Measurements from ENCODE around the gene DLEU7. TPM values are rescaled to one million over a fixed set of nuclear protein-coding genes. Genes with fewer than 3 reads are reported as not detected.

The DLEU7 gene
- total RNA-seq = 0.08 TPM
- long read RNA-seq = 0 reads

GRCh38 chr13:50843257-50844083 is at the start of gene DLEU7:
DLEU7 (minus strand) TSS chr13:50843692; CDS start chr13:50843646, 46 bp downstream.
- no peaks in the 10 kb centered on the region for H3K36me3 ChIP-seq
- no peak for DNase-seq
- H3K27me3 ChIP-seq (ENCODE audit: low read depth) = peaks cover 53% of the 10 kb centered on the region
- TF ChIP-seq CTCF (IDR thresholded peaks at IDR 0.05; ENCODE audit: borderline replicate concordance) = no peak
- peak within 1 kb of the TSS; percentile 60 for H3K4me3 ChIP-seq
- no peaks in the 10 kb centered on the region for H3K9me3 ChIP-seq (replicated peaks)
- H3K4me1 ChIP-seq = peaks cover 14% of the 10 kb centered on the region
- intact Hi-C loops (cut with micrococcal nuclease) = no loop called here
- H3K27ac ChIP-seq (replicated peaks) = no peak within 1 kb of the TSS

GRCh38 chr13:50892210-50892944 is 48.9 kb upstream of the DLEU7 start:
- no peak for DNase-seq
- no peak for TF ChIP-seq CTCF (IDR thresholded peaks at IDR 0.05; ENCODE audit: borderline replicate concordance)
- Histone ChIP-seq H3K27me3 (ENCODE audit: low read depth) (no peaks in the 10 kb centered on the region), H3K4me1 (peaks cover 8% of the 10 kb centered on the region), H3K9me3 (replicated peaks) (no peaks in the 10 kb centered on the region), H3K27ac (replicated peaks) (no peak overlapping the region), H3K36me3 (no peaks in the 10 kb centered on the region), H3K4me3 (no peak overlapping the region)
- intact Hi-C loops (cut with micrococcal nuclease) = no loop called here

- H3K36me3 ChIP-seq = no peaks in the 10 kb centered on the region
- intact Hi-C loops (cut with micrococcal nuclease) = no loop called here
Observed at GRCh38 chr13:50891206-50891605, 47.7 kb upstream of the DLEU7 start.

GRCh38 chr13:50889317-50889716 is 45.8 kb upstream of the DLEU7 start:
- TF ChIP-seq CTCF (IDR thresholded peaks at IDR 0.05; ENCODE audit: borderline replicate concordance) = no peak
- H3K9me3 ChIP-seq (replicated peaks) = no peaks in the 10 kb centered on the region
- H3K4me1 ChIP-seq = peaks cover 6% of the 10 kb centered on the region
- H3K27me3 ChIP-seq (ENCODE audit: low read depth) = no peaks in the 10 kb centered on the region
- no peak for DNase-seq
- H3K36me3 ChIP-seq = no peaks in the 10 kb centered on the region
- H3K27ac ChIP-seq (replicated peaks) = no peak overlapping the region
- intact Hi-C loops (cut with micrococcal nuclease) = no loop called here
- no peak overlapping the region for H3K4me3 ChIP-seq

More at GRCh38 chr13:50891206-50891605, 47.7 kb upstream of the DLEU7 start:
- no peak for TF ChIP-seq CTCF (IDR thresholded peaks at IDR 0.05; ENCODE audit: borderline replicate concordance)
- H3K4me3 ChIP-seq = no peak overlapping the region
- peaks cover 8% of the 10 kb centered on the region for H3K4me1 ChIP-seq
- H3K27me3 ChIP-seq (ENCODE audit: low read depth) = no peaks in the 10 kb centered on the region
- DNase-seq = no peak
- H3K27ac ChIP-seq (replicated peaks) = no peak overlapping the region
- H3K9me3 ChIP-seq (replicated peaks) = no peaks in the 10 kb centered on the region

GRCh38 chr13:50888362-50888761 is 44.9 kb upstream of the DLEU7 start:
- no peak for DNase-seq
- Histone ChIP-seq H3K27ac (replicated peaks) (no peak overlapping the region), H3K4me3 (no peak overlapping the region), H3K27me3 (ENCODE audit: low read depth) (no peaks in the 10 kb centered on the region), H3K4me1 (no peaks in the 10 kb centered on the region), H3K36me3 (no peaks in the 10 kb centered on the region), H3K9me3 (replicated peaks) (no peaks in the 10 kb centered on the region)
- TF ChIP-seq CTCF (IDR thresholded peaks at IDR 0.05; ENCODE audit: borderline replicate concordance) = no peak
- intact Hi-C loops (cut with micrococcal nuclease) = no loop called here
